Measurements from ENCODE around the gene SLC5A7.

Gene SLC5A7

GRCh38 chr2:107986278-107987217, at the start of gene SLC5A7:
TSS of gene SLC5A7 (plus strand) at chr2:107986524. CDS start at chr2:107988156, 1,632 bp downstream.
- DNase-seq: peak; percentile 50

GRCh38 chr2:107961395-107961794, 24.9 kb upstream of the SLC5A7 start:
- no peak for DNase-seq

GRCh38 chr2:107964185-107964584, 22.1 kb upstream of the SLC5A7 start:
- DNase-seq: no peak

GRCh38 chr2:107984707-107985106, 1.6 kb upstream of the SLC5A7 start:
- no peak for DNase-seq

GRCh38 chr2:107988108-107988507, 1.8 kb downstream of the SLC5A7 start:
- no peak for DNase-seq

GRCh38 chr2:107989445-107989844, 3.1 kb downstream of the SLC5A7 start:
- no peak for DNase-seq

GRCh38 chr2:107990718-107991117, 4.4 kb downstream of the SLC5A7 start:
- DNase-seq: no peak

- DNase-seq: no peak
Observed at GRCh38 chr2:107992069-107992468, 5.7 kb downstream of the SLC5A7 start.

GRCh38 chr2:107999158-107999557, 12.8 kb downstream of the SLC5A7 start:
- DNase-seq: no peak

- DNase-seq: no peak
Observed at GRCh38 chr2:108010912-108011591, 24.7 kb downstream of the SLC5A7 start.

- no peak for DNase-seq
Observed at GRCh38 chr2:108013305-108013704, 27.0 kb downstream of the SLC5A7 start.

GRCh38 chr2:108022628-108023027, 36.3 kb downstream of the SLC5A7 start:
- DNase-seq: no peak

GRCh38 chr2:108023776-108024175, 37.5 kb downstream of the SLC5A7 start:
- DNase-seq: no peak

GRCh38 chr2:108026092-108026794, 39.9 kb downstream of the SLC5A7 start:
- no peak for DNase-seq

- DNase-seq: no peak
Observed at GRCh38 chr2:108029496-108029895, 43.2 kb downstream of the SLC5A7 start.

- no peak for DNase-seq
Observed at GRCh38 chr2:108029912-108030311, 43.6 kb downstream of the SLC5A7 start.

- no peak for DNase-seq
Observed at GRCh38 chr2:108031471-108031941, 45.2 kb downstream of the SLC5A7 start.

GRCh38 chr2:108034843-108035242, 48.5 kb downstream of the SLC5A7 start:
- no peak for DNase-seq

GRCh38 chr2:108048752-108049151, 62.4 kb downstream of the SLC5A7 start:
- no peak for DNase-seq

- DNase-seq: no peak
Observed at GRCh38 chr2:108058576-108059137, 72.3 kb downstream of the SLC5A7 start.

GRCh38 chr2:108061439-108062042, 75.2 kb downstream of the SLC5A7 start:
- DNase-seq: no peak
